Panc1 (cell line): ENCODE measurements around the gene SSTR1.

Experiments used
- CTCF ChIP-seq: fragments of 450-650 bp; IDR thresholded peaks from 2 replicates; pipeline ENCODE4 v1.5.1; 2017; ENCODE audit warnings: mild to moderate bottlenecking
- POLR2AphosphoS5 ChIP-seq: IDR thresholded peaks from 2 replicates; pipeline ENCODE4 v1.6.1; 2012; ENCODE audit warnings: mild to moderate bottlenecking, low read depth, low read length, moderate library complexity

DNA sequence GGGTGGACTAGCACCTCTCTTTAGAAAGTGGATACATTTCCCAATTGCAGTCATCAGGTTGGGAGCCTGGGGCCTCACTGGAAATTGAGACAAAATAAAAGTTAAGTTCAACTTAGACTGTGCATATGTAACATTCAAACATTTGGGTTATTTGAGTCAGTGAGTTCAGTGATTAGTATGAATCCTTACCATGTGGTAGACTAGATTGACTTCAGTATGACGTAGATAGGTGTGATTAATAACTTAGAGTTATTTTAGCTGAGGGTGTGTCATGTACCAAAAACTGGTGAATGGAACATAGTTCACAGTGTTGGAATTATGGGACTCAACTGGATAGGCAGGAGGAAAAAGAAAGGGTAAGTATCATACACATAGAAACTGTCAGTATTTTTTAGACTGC, 8.0 kb upstream of the SSTR1 start:
- TF ChIP-seq CTCF (no peak), POLR2AphosphoS5 (no peak)
